Liver (tissue), 9 donors: ENCODE data around the gene KIFC1. TPM values are rescaled to one million over a fixed set of nuclear protein-coding genes. Genes with fewer than 3 reads are reported as not detected.
A peak's percentile ranks its signal among the peaks of the same experiment; 100 is the strongest.

Experiments used
- DNase-seq: peaks from one replicate; pipeline ENCODE4 v3.0.0-alpha.2; 2017; ENCODE audit warnings: low spot score
- H3K27ac ChIP-seq, 2 donors: one replicate each; pipeline ENCODE4 v1.7.0; 2013; ENCODE audit warnings: inconsistent platforms in 2 of 2, low read length in 2 of 2, control low read depth in 1 of 2, low read depth in 1 of 2, mild to moderate bottlenecking in 1 of 2
- H3K27me3 ChIP-seq, 4 donors: one replicate each; pipeline versions ENCODE4 v1.6.1 to v1.7.0; 2013; ENCODE audit warnings: low read length in 3 of 4, inconsistent platforms in 1 of 4, mild to moderate bottlenecking in 1 of 4, moderate library complexity in 1 of 4; ENCODE audit not compliant: control insufficient read depth in 4 of 4, insufficient read depth in 4 of 4
- H3K36me3 ChIP-seq, 4 donors: one replicate each; pipeline versions ENCODE4 v1.6.1 to v1.7.0; 2013; ENCODE audit warnings: low read length in 3 of 4, mild to moderate bottlenecking in 3 of 4, low read depth in 1 of 4, moderate library complexity in 1 of 4; ENCODE audit not compliant: control insufficient read depth in 4 of 4, insufficient read depth in 3 of 4
- H3K4me1 ChIP-seq, 4 donors: one replicate each; pipeline versions ENCODE4 v1.6.1 to v1.7.0; 2013; ENCODE audit warnings: low read length in 3 of 4, mild to moderate bottlenecking in 3 of 4, moderate library complexity in 1 of 4; ENCODE audit not compliant: control insufficient read depth in 4 of 4, insufficient read depth in 4 of 4
- H3K4me3 ChIP-seq, 3 donors: one replicate each; pipeline versions ENCODE4 v1.6.1 to v1.7.0; 2013; ENCODE audit warnings: low read length in 3 of 3, control low read depth in 1 of 3, low read depth in 1 of 3, mild to moderate bottlenecking in 1 of 3
- H3K9ac ChIP-seq, 2 donors: one replicate each; pipeline ENCODE4 v1.7.0; 2013; ENCODE audit warnings: low read length in 2 of 2, mild to moderate bottlenecking in 2 of 2, moderate library complexity in 2 of 2, control low read depth in 1 of 2, low read depth in 1 of 2
- H3K9me3 ChIP-seq, 4 donors: one replicate each; pipeline versions ENCODE4 v1.6.1 to v1.7.0; 2013; ENCODE audit warnings: low read length in 3 of 4; ENCODE audit not compliant: control insufficient read depth in 4 of 4
- EGR1 ChIP-seq, 2 donors: IDR thresholded peaks; 2 replicates each; pipeline ENCODE4 v1.6.1; 2016 to 2018; ENCODE audit warnings: antibody characterized with exemption in 2 of 2, low read depth in 2 of 2
- FOXA2 ChIP-seq: IDR thresholded peaks from 2 replicates; pipeline ENCODE4 v1.6.1; 2016; ENCODE audit warnings: antibody characterized with exemption
- GABPA ChIP-seq, 2 donors: IDR thresholded peaks in 1 of 2; conservative IDR thresholded peaks in 1 of 2; 2 replicates each; pipeline ENCODE4 v1.6.1; 2016; ENCODE audit warnings: antibody characterized with exemption in 2 of 2, mild to moderate bottlenecking in 1 of 2, moderate library complexity in 1 of 2
- HNF4A ChIP-seq, 2 donors: conservative IDR thresholded peaks; 2 replicates each; pipeline ENCODE4 v1.6.1; 2016; ENCODE audit warnings: antibody characterized with exemption in 2 of 2, mild to moderate bottlenecking in 2 of 2
- JUND ChIP-seq, 2 donors: IDR thresholded peaks; 2 replicates each; pipeline ENCODE4 v1.6.1; 2016; ENCODE audit warnings: antibody characterized with exemption in 2 of 2
- NR2F2 ChIP-seq: IDR thresholded peaks from 2 replicates; pipeline ENCODE4 v1.6.1; 2016; ENCODE audit warnings: antibody characterized with exemption
- RAD21 ChIP-seq, 2 donors: IDR thresholded peaks; 2 replicates each; pipeline ENCODE4 v1.6.1; 2016; ENCODE audit warnings: antibody characterized with exemption in 2 of 2, mild to moderate bottlenecking in 2 of 2
- RXRA ChIP-seq, 2 donors: IDR thresholded peaks; 2 replicates each; pipeline ENCODE4 v1.6.1; 2017 to 2018; ENCODE audit warnings: antibody characterized with exemption in 2 of 2, mild to moderate bottlenecking in 1 of 2
- SP1 ChIP-seq: IDR thresholded peaks from 2 replicates; pipeline ENCODE4 v1.6.1; 2018; ENCODE audit warnings: antibody characterized with exemption, mild to moderate bottlenecking
- TAF1 ChIP-seq: conservative IDR thresholded peaks from 2 replicates; pipeline ENCODE4 v1.6.1; 2016; ENCODE audit warnings: antibody characterized with exemption, mild to moderate bottlenecking
- WGBS: extraction: QIAGEN DNeasy Blood & Tissue Kit; methylation state at CpG from one replicate; pipeline ENCODE4 v1.1.7; 2013; 5-methylcytosine and 5-hydroxymethylcytosine counted together
- polyA plus RNA-seq, 2 donors: library from polyadenylated mRNA; stranded (reverse) in 1 of 2; unstranded in 1 of 2; fragments of 200-250 nt in 1 of 2; fragments of >200 nt in 1 of 2; fragmentation: Nextera tagmentation in 1 of 2; extraction: Ambion mirVana in 1 of 2; gene quantifications; one replicate each; pipeline versions ENCODE4 v1.2.1 to v1.2.3, GENCODE V29; 2013 to 2015
- total RNA-seq, 2 donors: library from RNA; depleted of rRNA; stranded (reverse); fragments of >200 nt; gene quantifications; one replicate each; pipeline ENCODE4 v1.2.3, GENCODE V29; 2014
- TF ChIP-seq, protein P1 (sequence below): fragments of 150-350 bp; IDR thresholded peaks from 2 replicates; pipeline ENCODE4 v1.5.1; 2017; ENCODE audit warnings: improper control_type of control experiment, low read depth, low read length; ENCODE audit not compliant: missing input control
- TF ChIP-seq, protein P2 (sequence below): IDR thresholded peaks from 2 replicates; pipeline ENCODE4 v1.6.1; 2016; ENCODE audit warnings: antibody characterized with exemption
- TF ChIP-seq, protein P3 (sequence below): IDR thresholded peaks from 2 replicates; pipeline ENCODE4 v1.6.1; 2016; ENCODE audit warnings: antibody characterized with exemption
- donor health status: healthy.
- donor health status: healthy.
- donor health status: healthy.
- donor health status: healthy.
- donor health status: healthy.

The KIFC1 gene
- total and polyA plus RNA-seq, 4 donors, result 0.08 to 30.0 (median 1.3) TPM

DNA sequence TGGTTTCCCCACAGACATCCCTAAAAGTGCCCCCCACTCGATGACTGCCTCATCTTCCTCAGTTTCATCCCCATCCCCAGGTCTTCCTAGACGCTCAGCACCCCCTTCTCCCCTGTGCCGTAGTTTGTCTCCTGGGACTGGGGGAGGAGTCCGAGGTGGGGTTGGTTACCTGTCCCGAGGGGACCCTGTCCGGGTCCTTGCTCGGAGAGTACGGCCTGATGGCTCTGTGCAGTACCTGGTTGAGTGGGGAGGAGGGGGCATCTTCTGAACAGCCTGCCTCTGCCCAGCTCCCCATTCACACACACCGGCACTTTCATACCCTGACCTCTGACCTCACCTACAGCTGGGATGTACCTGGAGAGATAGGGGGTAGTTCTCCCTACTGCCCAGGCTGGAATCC, 24.2 kb downstream of the KIFC1 start:
- no peak for DNase-seq
- Histone ChIP-seq H3K36me3 (peaks cover 8 to 31% (median 19%) of the 10 kb centered on the region in 4 donors), H3K9me3 (no peaks in the 10 kb centered on the region), H3K4me3 (no peak overlapping the region), H3K4me1 (peaks cover 17 to 42% (median 30%) of the 10 kb centered on the region in 4 donors), H3K9ac (no peak overlapping the region), H3K27ac (no peak overlapping the region), H3K27me3 (no peaks in the 10 kb centered on the region)
- 84% methylated on average over 9 of the region's 9 CpGs for WGBS
- TF ChIP-seq GABPA (IDR thresholded peaks at IDR 0.05 in 1 of 2, conservative IDR thresholded peaks at IDR 0.05 in 1 of 2) (no peak), FOXA2 (no peak), TAF1 (no peak), RXRA (IDR thresholded peaks at IDR 0.05) (no peak), RAD21 (IDR thresholded peaks at IDR 0.05) (no peak), SP1 (no peak)
- TF ChIP-seq, protein P1, sequence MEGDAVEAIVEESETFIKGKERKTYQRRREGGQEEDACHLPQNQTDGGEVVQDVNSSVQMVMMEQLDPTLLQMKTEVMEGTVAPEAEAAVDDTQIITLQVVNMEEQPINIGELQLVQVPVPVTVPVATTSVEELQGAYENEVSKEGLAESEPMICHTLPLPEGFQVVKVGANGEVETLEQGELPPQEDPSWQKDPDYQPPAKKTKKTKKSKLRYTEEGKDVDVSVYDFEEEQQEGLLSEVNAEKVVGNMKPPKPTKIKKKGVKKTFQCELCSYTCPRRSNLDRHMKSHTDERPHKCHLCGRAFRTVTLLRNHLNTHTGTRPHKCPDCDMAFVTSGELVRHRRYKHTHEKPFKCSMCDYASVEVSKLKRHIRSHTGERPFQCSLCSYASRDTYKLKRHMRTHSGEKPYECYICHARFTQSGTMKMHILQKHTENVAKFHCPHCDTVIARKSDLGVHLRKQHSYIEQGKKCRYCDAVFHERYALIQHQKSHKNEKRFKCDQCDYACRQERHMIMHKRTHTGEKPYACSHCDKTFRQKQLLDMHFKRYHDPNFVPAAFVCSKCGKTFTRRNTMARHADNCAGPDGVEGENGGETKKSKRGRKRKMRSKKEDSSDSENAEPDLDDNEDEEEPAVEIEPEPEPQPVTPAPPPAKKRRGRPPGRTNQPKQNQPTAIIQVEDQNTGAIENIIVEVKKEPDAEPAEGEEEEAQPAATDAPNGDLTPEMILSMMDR, result no peak
- TF ChIP-seq, protein P2, sequence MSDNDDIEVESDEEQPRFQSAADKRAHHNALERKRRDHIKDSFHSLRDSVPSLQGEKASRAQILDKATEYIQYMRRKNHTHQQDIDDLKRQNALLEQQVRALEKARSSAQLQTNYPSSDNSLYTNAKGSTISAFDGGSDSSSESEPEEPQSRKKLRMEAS, result no peak

DNA sequence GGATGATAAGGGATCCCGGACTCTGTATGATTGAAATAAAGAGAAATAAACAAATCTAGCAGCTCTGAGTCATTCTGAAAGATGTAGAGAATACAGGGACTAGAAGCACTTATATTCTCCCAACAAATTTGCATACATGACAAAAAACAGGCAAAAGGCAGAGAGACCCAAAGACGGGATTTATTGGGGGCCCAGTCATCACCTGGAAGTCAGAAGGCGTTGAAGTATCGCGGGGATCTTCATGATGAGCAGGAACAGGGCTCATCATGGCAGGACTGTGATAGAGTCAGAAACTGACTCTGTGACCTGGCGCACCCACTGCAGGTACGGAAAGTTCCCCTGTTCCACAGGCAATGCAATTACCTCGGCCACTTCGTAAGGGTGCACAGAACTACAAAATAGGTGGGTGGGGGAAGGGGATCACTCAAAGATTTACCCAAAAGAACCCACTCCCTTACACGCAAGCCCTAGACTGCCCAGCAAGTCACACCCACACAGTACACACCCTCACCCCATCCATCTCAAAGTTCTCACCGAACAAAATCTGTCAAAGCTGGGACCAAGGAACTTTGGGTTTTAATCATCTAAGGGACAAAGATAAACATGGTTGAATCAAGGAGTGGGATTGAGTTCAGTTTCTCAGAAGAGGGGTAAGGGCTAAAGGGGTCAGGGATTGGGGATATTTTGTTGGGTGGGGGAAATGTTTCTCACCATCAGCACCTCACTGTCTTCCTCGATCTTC, 24.9 kb downstream of the KIFC1 start:
- H3K4me1 ChIP-seq, result peaks cover 17 to 38% (median 27%) of the 10 kb centered on the region in 4 donors
- no peak for DNase-seq
- no peak for TF ChIP-seq HNF4A (conservative IDR thresholded peaks at IDR 0.05)
- H3K27ac ChIP-seq, result peak overlapping the region; percentile 80 to 89
- H3K36me3 ChIP-seq, result peaks cover 8 to 31% (median 19%) of the 10 kb centered on the region in 4 donors
- peak overlapping the region in 1 of 2 donors; percentile 73 for H3K9ac ChIP-seq
- no peaks in the 10 kb centered on the region for H3K27me3 ChIP-seq
- 69% methylated on average over 12 of the region's 12 CpGs for WGBS
- peak overlapping the region; percentile 68 to 82 (median 73) for H3K4me3 ChIP-seq
- H3K9me3 ChIP-seq, result no peaks in the 10 kb centered on the region

DNA sequence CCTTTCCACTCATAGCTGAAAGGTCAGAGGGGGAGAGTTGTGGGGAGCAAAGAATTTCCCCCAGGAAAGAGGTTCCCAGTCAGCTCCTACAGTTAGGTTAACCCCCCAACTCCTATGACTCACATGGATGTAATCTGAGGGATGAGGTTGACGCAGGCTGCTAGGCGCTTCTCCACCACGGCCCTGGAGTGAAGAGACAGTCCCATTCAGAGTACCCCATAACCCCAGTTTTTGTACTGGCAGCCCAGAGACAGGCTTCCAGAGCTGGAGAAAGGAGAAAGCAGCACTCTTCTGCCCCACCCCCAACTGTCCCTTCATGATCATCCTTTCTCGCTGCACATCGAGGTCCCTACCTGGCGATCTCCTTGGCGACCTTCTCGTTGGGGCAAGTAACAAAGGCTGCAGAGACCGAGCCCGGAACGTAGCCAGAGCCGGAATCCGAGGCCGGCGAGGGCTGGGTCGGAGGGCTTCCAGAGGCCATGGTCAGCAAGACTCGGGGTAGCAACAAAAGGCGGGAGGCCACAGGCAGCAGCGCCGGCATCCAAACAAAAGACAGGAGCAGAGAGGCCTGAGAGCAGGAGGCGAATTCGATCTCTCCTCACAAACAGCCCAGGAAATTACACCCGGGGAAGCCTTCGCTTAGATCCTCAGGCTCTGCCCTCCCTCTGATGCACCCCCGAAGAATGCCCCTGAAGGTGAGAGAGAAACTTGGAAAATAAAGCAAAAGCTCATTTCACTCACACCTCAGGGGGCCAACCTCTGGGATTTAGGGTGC, 25.7 kb downstream of the KIFC1 start:
- H3K36me3 ChIP-seq, result peaks cover 8 to 30% (median 19%) of the 10 kb centered on the region in 4 donors
- no peak for DNase-seq
- no peak for TF ChIP-seq JUND (IDR thresholded peaks at IDR 0.05)
- peak in 1 of 2 donors; percentile 4 for TF ChIP-seq EGR1 (IDR thresholded peaks at IDR 0.05; ENCODE audit: low read depth in 2 of 2)
- TF ChIP-seq, protein P3, sequence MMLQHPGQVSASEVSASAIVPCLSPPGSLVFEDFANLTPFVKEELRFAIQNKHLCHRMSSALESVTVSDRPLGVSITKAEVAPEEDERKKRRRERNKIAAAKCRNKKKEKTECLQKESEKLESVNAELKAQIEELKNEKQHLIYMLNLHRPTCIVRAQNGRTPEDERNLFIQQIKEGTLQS, result no peak
- no peak for TF ChIP-seq NR2F2
- TF ChIP-seq, protein P1, result no peak
- peak overlapping the region; percentile 73 to 80 for H3K9ac ChIP-seq
- H3K4me3 ChIP-seq, result peak overlapping the region; percentile 68 to 82 (median 73)
- H3K27me3 ChIP-seq, result no peaks in the 10 kb centered on the region
- H3K9me3 ChIP-seq, result no peaks in the 10 kb centered on the region
- WGBS, result 4% methylated on average over 25 of the region's 25 CpGs
- peaks cover 12 to 33% (median 23%) of the 10 kb centered on the region in 4 donors for H3K4me1 ChIP-seq
- peak overlapping the region; percentile 80 to 89 for H3K27ac ChIP-seq
